H1 (cell line): ENCODE data around the gene CCDC148. TPM values are rescaled to one million over a fixed set of nuclear protein-coding genes. Genes with fewer than 3 reads are reported as not detected.

ENCODE experiments used
- CTCF ChIA-PET: fragments of 300-600 bp; sonication (Branson Sonifier 250); formaldehyde crosslinking; loops from one replicate; lab custom pipeline; 2021; ENCODE audit not compliant: partially characterized antibody; lab: Charles Lee
- POLR2A ChIA-PET: fragments of 300-600 bp; sonication (Branson Sonifier 250); formaldehyde crosslinking; loops from one replicate; lab custom pipeline; 2021; ENCODE audit warnings: inconsistent platforms; ENCODE audit not compliant: partially characterized antibody; lab: Charles Lee
- DNase-seq, 2 experiments: peaks; one replicate each; pipeline versions ENCODE4 v3.0.0 to v3.0.0-alpha.2; 2010 to 2022; ENCODE audit warnings: low spot score in 2 of 2, low read depth in 1 of 2, mixed read lengths in 1 of 2
- FAIRE-seq: peaks from 2 replicates; lab custom pipeline; 2011; peaks lifted over from hg19 to GRCh38; lab: Jason Lieb, UNC
- H2AFZ ChIP-seq: 2 replicates; pipeline ENCODE4 v1.8.1; 2012; ENCODE audit warnings: low read length, inconsistent platforms
- H2AK5ac ChIP-seq: 2 replicates; pipeline ENCODE4 v1.6.1; 2013; ENCODE audit warnings: low read depth, low read length
- H2BK120ac ChIP-seq: replicated peaks from 2 replicates; pipeline ENCODE3; 2013; ENCODE audit warnings: low read depth, low read length, inconsistent platforms
- H2BK12ac ChIP-seq: 2 replicates; pipeline ENCODE4 v1.6.1; 2013; ENCODE audit warnings: low read depth, low read length
- H2BK15ac ChIP-seq: 2 replicates; pipeline ENCODE4 v1.6.1; 2013; ENCODE audit warnings: low read length
- H2BK20ac ChIP-seq: 2 replicates; pipeline ENCODE4 v1.6.1; 2013; ENCODE audit warnings: low read length
- H2BK5ac ChIP-seq: 2 replicates; pipeline ENCODE4 v1.6.1; 2013; ENCODE audit warnings: low read depth, low read length
- H3K14ac ChIP-seq: 2 replicates; pipeline ENCODE4 v1.6.1; 2013; ENCODE audit warnings: inconsistent platforms; ENCODE audit not compliant: insufficient read length
- H3K18ac ChIP-seq: 2 replicates; pipeline ENCODE4 v1.6.1; 2013; ENCODE audit warnings: low read length; ENCODE audit errors: extremely low read depth
- H3K23ac ChIP-seq: 2 replicates; pipeline ENCODE4 v1.6.1; 2013; ENCODE audit warnings: inconsistent platforms; ENCODE audit not compliant: insufficient read length
- H3K23me2 ChIP-seq: 2 replicates; pipeline ENCODE4 v1.6.1; 2013; ENCODE audit warnings: low read depth, low read length
- H3K27ac ChIP-seq: 2 replicates; pipeline ENCODE4 v1.6.1; 2011; ENCODE audit warnings: low read depth, low read length, inconsistent platforms
- H3K27me3 ChIP-seq, 4 experiments: replicated peaks in 1 of 4; 1 replicate in 1 of 4; 2 replicates in 3 of 4; pipeline versions ENCODE4 v1.6.1 to v1.8.1; 2011 to 2013; ENCODE audit warnings: low read length in 3 of 4, mild to moderate bottlenecking in 3 of 4, inconsistent platforms in 2 of 4, mixed read lengths in 2 of 4, moderate library complexity in 1 of 4; ENCODE audit not compliant: control insufficient read depth in 3 of 4, insufficient read depth in 3 of 4; ENCODE audit errors: extremely low read depth in 1 of 4
- H3K36me3 ChIP-seq, 4 experiments: 2 replicates each; pipeline versions ENCODE4 v1.6.1 to v1.8.1; 2011 to 2013; ENCODE audit warnings: mild to moderate bottlenecking in 4 of 4, low read length in 3 of 4, moderate library complexity in 2 of 4, control low read depth in 1 of 4, inconsistent platforms in 1 of 4; ENCODE audit not compliant: insufficient read depth in 4 of 4, control insufficient read depth in 2 of 4
- H3K4ac ChIP-seq: replicated peaks from 2 replicates; pipeline ENCODE3; 2013; ENCODE audit warnings: low read length, low read depth, mixed read lengths, inconsistent platforms; ENCODE audit not compliant: insufficient read length
- H3K4me1 ChIP-seq, 4 experiments: replicated peaks in 1 of 4; 1 replicate in 1 of 4; 2 replicates in 3 of 4; pipeline versions ENCODE4 v1.6.1 to v1.8.1; 2011 to 2013; ENCODE audit warnings: low read length in 3 of 4, inconsistent platforms in 2 of 4, mixed read lengths in 1 of 4; ENCODE audit not compliant: insufficient read depth in 4 of 4, control insufficient read depth in 3 of 4
- H3K4me2 ChIP-seq, 2 experiments: 2 replicates each; pipeline versions ENCODE4 v1.6.1 to v1.8.1; 2011 to 2013; ENCODE audit warnings: low read depth in 2 of 2, low read length in 2 of 2, control low read depth in 1 of 2, inconsistent platforms in 1 of 2, mild to moderate bottlenecking in 1 of 2; ENCODE audit not compliant: insufficient read depth in 1 of 2
- H3K4me3 ChIP-seq, 4 experiments: fragments of 200-600, 300-600 bp in 1 of 4; sonication (generic), shearing (Covaris generic), sonication (Bioruptor Twin) in 1 of 4; 2 replicates each; pipeline versions ENCODE4 v1.5.1 to v1.8.1; 2011 to 2016; ENCODE audit warnings: low read length in 4 of 4, low read depth in 3 of 4, control low read depth in 2 of 4, inconsistent platforms in 2 of 4, mild to moderate bottlenecking in 2 of 4, mixed read lengths in 1 of 4, moderate library complexity in 1 of 4; ENCODE audit not compliant: insufficient read depth in 2 of 4; ENCODE audit errors: extremely low read depth in 1 of 4
- H3K56ac ChIP-seq: replicated peaks from 2 replicates; pipeline ENCODE3; 2013; ENCODE audit warnings: low read depth, mild to moderate bottlenecking, mixed read lengths, low read length, inconsistent platforms; ENCODE audit not compliant: insufficient read length
- H3K79me1 ChIP-seq: 2 replicates; pipeline ENCODE4 v1.6.1; 2013; ENCODE audit warnings: low read depth, low read length, control low read depth
- H3K79me2 ChIP-seq, 2 experiments: 2 replicates each; pipeline versions ENCODE4 v1.6.1 to v1.8.1; 2012 to 2013; ENCODE audit warnings: low read length in 2 of 2, mild to moderate bottlenecking in 2 of 2, inconsistent platforms in 1 of 2; ENCODE audit not compliant: insufficient read depth in 2 of 2, control insufficient read depth in 1 of 2
- H3K9ac ChIP-seq, 4 experiments: replicated peaks in 1 of 4; 1 replicate in 1 of 4; 2 replicates in 3 of 4; pipeline versions ENCODE4 v1.6.1 to v1.8.1; 2011 to 2013; ENCODE audit warnings: low read depth in 3 of 4, low read length in 3 of 4, control low read depth in 2 of 4, mild to moderate bottlenecking in 2 of 4, moderate library complexity in 2 of 4, inconsistent platforms in 1 of 4; ENCODE audit errors: extremely low read depth in 1 of 4
- H3K9me3 ChIP-seq, 2 experiments: 2 replicates each; pipeline versions ENCODE4 v1.6.1 to v1.8.1; 2012 to 2013; ENCODE audit warnings: mild to moderate bottlenecking in 2 of 2, moderate library complexity in 2 of 2, control low read depth in 1 of 2, inconsistent platforms in 1 of 2, low read depth in 1 of 2, low read length in 1 of 2, mixed read lengths in 1 of 2; ENCODE audit not compliant: insufficient read depth in 2 of 2
- H4K20me1 ChIP-seq, 2 experiments: replicated peaks in 1 of 2; 2 replicates each; pipeline versions ENCODE3 to v1.8.1; 2011 to 2013; ENCODE audit warnings: inconsistent platforms in 2 of 2, low read length in 2 of 2, mild to moderate bottlenecking in 1 of 2; ENCODE audit not compliant: insufficient read depth in 2 of 2, control insufficient read depth in 1 of 2
- H4K5ac ChIP-seq: 2 replicates; pipeline ENCODE4 v1.6.1; 2013; ENCODE audit warnings: low read length, low read depth, mixed read lengths, inconsistent platforms; ENCODE audit not compliant: insufficient read length
- H4K8ac ChIP-seq: 2 replicates; pipeline ENCODE4 v1.8.0; 2013; ENCODE audit warnings: mild to moderate bottlenecking, moderate library complexity, low read length, inconsistent platforms; ENCODE audit not compliant: insufficient read depth; ENCODE audit errors: extremely low read depth
- H4K91ac ChIP-seq: replicated peaks from 2 replicates; pipeline ENCODE3; 2013; ENCODE audit warnings: low read length, mixed read lengths, inconsistent platforms; ENCODE audit not compliant: insufficient read length
- BCL11A ChIP-seq, 2 experiments: IDR thresholded peaks; one replicate each; pipeline ENCODE4 v1.6.1; 2011; ENCODE audit warnings: low read depth in 2 of 2, low read length in 2 of 2, mild to moderate bottlenecking in 2 of 2
- BRCA1 ChIP-seq: IDR thresholded peaks from 2 replicates; pipeline ENCODE4 v1.6.1; 2012; ENCODE audit warnings: low read depth, low read length, improper control_type of control experiment
- CHD1 ChIP-seq: IDR thresholded peaks from 2 replicates; pipeline ENCODE4 v1.6.1; 2012; ENCODE audit warnings: low read depth, low read length, improper control_type of control experiment
- MAFK ChIP-seq: IDR thresholded peaks from 2 replicates; pipeline ENCODE4 v1.6.1; 2012; ENCODE audit warnings: low read depth, mild to moderate bottlenecking, improper control_type of control experiment, low read length
- MAX ChIP-seq: IDR thresholded peaks from 2 replicates; pipeline ENCODE4 v1.6.1; 2012; ENCODE audit warnings: inconsistent platforms
- NRF1 ChIP-seq: IDR thresholded peaks from 2 replicates; pipeline ENCODE4 v1.6.1; 2011; ENCODE audit warnings: mild to moderate bottlenecking, low read depth, low read length, improper control_type of control experiment
- POU5F1 ChIP-seq: IDR thresholded peaks from 2 replicates; pipeline ENCODE4 v1.6.1; 2011; ENCODE audit warnings: low read depth, mild to moderate bottlenecking, low read length, moderate library complexity
- SP1 ChIP-seq: IDR thresholded peaks from 2 replicates; pipeline ENCODE4 v1.6.1; 2011; ENCODE audit warnings: low read depth, low read length
- SP2 ChIP-seq: IDR thresholded peaks from 2 replicates; pipeline ENCODE4 v1.6.1; 2012; ENCODE audit warnings: mild to moderate bottlenecking, low read length, inconsistent platforms
- SUZ12 ChIP-seq: fragments of 200-600 bp; sonication (generic); IDR thresholded peaks from 2 replicates; pipeline ENCODE4 v1.6.1; 2012; ENCODE audit warnings: mild to moderate bottlenecking, inconsistent platforms, low read length, moderate library complexity, mixed read lengths
- TAF1 ChIP-seq: IDR thresholded peaks from 2 replicates; pipeline ENCODE4 v1.6.1; 2011; ENCODE audit warnings: mild to moderate bottlenecking, low read depth, low read length
- TAF7 ChIP-seq: optimal IDR thresholded peaks from 2 replicates; pipeline ENCODE3; 2011; ENCODE audit warnings: low read depth, mild to moderate bottlenecking, inconsistent platforms, low read length, moderate library complexity, borderline replicate concordance
- whole genome bisulfite sequencing, 2 experiments: shearing (Covaris generic) in 1 of 2; methylation state at CpG; one replicate each; pipeline versions ENCODE4 v1.1.6 to v1.1.7; 2013 to 2015; ENCODE audit warnings: low lambda C conversion rate in 2 of 2, mixed read lengths in 2 of 2, inconsistent platforms in 1 of 2, low coverage in 1 of 2, missing lambda C conversion rate in 1 of 2; ENCODE audit not compliant: insufficient replicate concordance in 2 of 2, insufficient coverage in 1 of 2, insufficient read length in 1 of 2; ENCODE audit errors: extremely low coverage in 1 of 2, missing lambda C conversion rate in 1 of 2; 5-methylcytosine and 5-hydroxymethylcytosine counted together
- polyA plus RNA-seq, 7 experiments: library from polyadenylated mRNA; depleted of rRNA in 3 of 7; stranded (reverse) in 5 of 7; unstranded in 2 of 7; fragments of >200 nt in 5 of 7; fragments of 200-250 nt in 2 of 7; gene quantifications; 1 replicate in 5 of 7; 2 replicates in 1 of 7; 4 replicates in 1 of 7; pipeline versions ENCODE4 v1.2.1 to v1.2.3, GENCODE V29; 2011 to 2013; ENCODE audit warnings: missing spikeins in 2 of 7, mixed read lengths in 2 of 7
- total RNA-seq: library from RNA; stranded (reverse); fragmentation: NEBNext Ultra II Directional; extraction: Animal tissue kit (Norgen Biotek cat#: 25700); gene quantifications from 2 replicates; pipeline ENCODE4 v1.2.1, GENCODE V29; 2021
- TF ChIP-seq, protein P1 (sequence below): IDR thresholded peaks from 2 replicates; pipeline ENCODE4 v1.6.1; 2012; ENCODE audit warnings: low read length, inconsistent platforms

Gene CCDC148
- total and polyA plus RNA-seq, 2 of the 8 experiments (the other 6 are each of a cell fraction or from before 2014, with no cell fraction given) = 0.45 to 1.3 TPM

GRCh38 chr2:158458617-158458920 lies 2.0 kb upstream of the CCDC148 start:
- Histone ChIP-seq H3K14ac (no peak overlapping the region), H4K5ac (no peak overlapping the region), H3K27me3 (no peaks in the 10 kb centered on the region), H2BK12ac (no peak overlapping the region), H3K4ac (no peak overlapping the region), H3K79me2 (peaks cover 16 to 55% of the 10 kb centered on the region in 2 experiments), H3K9me3 (no peaks in the 10 kb centered on the region), H3K4me3 (peak overlapping the region; percentile 77 to 90 (median 80)), H3K79me1 (peaks cover 4% of the 10 kb centered on the region; the same call in 1 of the 2 replicates), H4K20me1 (peaks cover 8 to 11% of the 10 kb centered on the region in 2 experiments), H3K27ac (no peak overlapping the region), H2AK5ac (no peak overlapping the region), H3K23ac (no peak overlapping the region), H2BK5ac (no peak overlapping the region), H3K4me2 (peak overlapping the region; percentile 84 to 94), H3K9ac (peak overlapping the region; percentile 10 to 91 (median 83); a peak in 6 of 7 replicates), H2BK120ac (no peak overlapping the region), H3K18ac (no peak overlapping the region), H3K56ac (no peak overlapping the region), H3K4me1 (peaks cover 2 to 6% (median 5%) of the 10 kb centered on the region in 4 experiments; a peak in 5 of 7 replicates), H3K23me2 (peaks cover 12% of the 10 kb centered on the region; the same call in 1 of the 2 replicates), H2AFZ (no peak overlapping the region), H2BK15ac (no peak overlapping the region), H3K36me3 (no peaks in the 10 kb centered on the region), H4K91ac (no peak overlapping the region), H4K8ac (no peak overlapping the region), H2BK20ac (no peak overlapping the region)
- DNase-seq (no peak), FAIRE-seq (no peak)
- ChIA-PET POLR2A (interaction anchor here (0.5 to 3.1 kb wide), 15 partner anchors 9 to 443 kb away, joined by 3 to 16 read pairs (median 3); no protein-coding TSS in a partner anchor), CTCF (interaction anchor here (0.7 to 3.4 kb wide), 16 partner anchors 9 to 425 kb away, joined by 3 to 13 read pairs (median 4); no protein-coding TSS in a partner anchor)
- WGBS, 2 experiments = 14% methylated on average over 9 of the region's 9 CpGs; no CpG with 5 or more reads in 1 of the 2 experiments
- TF ChIP-seq CHD1 = no peak
- TF ChIP-seq BCL11A (IDR thresholded peaks at IDR 0.05; ENCODE audit: low read depth in 2 of 2, low read length in 2 of 2) = no peak
- no peak for TF ChIP-seq MAX
- TF ChIP-seq BRCA1 = no peak
- no peak for TF ChIP-seq MAFK
- TF ChIP-seq SUZ12 = no peak
- no peak for TF ChIP-seq POU5F1
- TF ChIP-seq TAF7 = no peak
- TF ChIP-seq NRF1 = no peak
- TF ChIP-seq, protein P1, sequence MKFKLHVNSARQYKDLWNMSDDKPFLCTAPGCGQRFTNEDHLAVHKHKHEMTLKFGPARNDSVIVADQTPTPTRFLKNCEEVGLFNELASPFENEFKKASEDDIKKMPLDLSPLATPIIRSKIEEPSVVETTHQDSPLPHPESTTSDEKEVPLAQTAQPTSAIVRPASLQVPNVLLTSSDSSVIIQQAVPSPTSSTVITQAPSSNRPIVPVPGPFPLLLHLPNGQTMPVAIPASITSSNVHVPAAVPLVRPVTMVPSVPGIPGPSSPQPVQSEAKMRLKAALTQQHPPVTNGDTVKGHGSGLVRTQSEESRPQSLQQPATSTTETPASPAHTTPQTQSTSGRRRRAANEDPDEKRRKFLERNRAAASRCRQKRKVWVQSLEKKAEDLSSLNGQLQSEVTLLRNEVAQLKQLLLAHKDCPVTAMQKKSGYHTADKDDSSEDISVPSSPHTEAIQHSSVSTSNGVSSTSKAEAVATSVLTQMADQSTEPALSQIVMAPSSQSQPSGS = no peak
- no peak for TF ChIP-seq SP1
- no peak for TF ChIP-seq TAF1
- TF ChIP-seq SP2 = no peak
